Suppressor macrophage treated with lipopolysaccharide for 4 hours (primary cell): ENCODE data around the gene NLRP3.
"Not testable (repeated sequence)": the region's sequence is repeated elsewhere in the genome, so short reads cannot be mapped to it uniquely, and the experiment has no call there.

Experiments
- DNase-seq: peaks from one replicate; pipeline ENCODE4 v3.0.0-alpha.2; 2020

Gene NLRP3

DNA sequence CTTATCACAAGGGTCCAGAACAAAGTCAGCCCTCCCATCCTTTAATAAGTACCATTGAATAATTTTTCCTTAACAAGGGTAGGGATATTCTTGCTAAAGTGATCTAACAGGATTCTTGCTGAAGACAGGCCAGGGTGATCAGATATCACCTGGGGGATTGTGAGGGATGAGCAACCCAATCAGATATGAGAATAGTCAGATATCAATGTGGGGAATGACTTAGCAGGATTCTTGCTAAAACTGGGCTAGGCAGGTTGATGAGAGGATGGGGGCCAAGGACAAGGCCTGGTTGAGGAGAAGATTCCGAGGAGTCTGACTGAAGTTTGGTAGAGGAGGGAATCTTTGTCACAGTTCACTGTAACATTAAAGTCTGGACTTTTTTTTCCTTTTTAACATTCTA is 23.9 kb upstream of the NLRP3 start:
- no peak for DNase-seq

- DNase-seq = not testable (repeated sequence)
Measured at GRCh38 chr1:247395075-247395474, 20.9 kb upstream of the NLRP3 start.

DNA sequence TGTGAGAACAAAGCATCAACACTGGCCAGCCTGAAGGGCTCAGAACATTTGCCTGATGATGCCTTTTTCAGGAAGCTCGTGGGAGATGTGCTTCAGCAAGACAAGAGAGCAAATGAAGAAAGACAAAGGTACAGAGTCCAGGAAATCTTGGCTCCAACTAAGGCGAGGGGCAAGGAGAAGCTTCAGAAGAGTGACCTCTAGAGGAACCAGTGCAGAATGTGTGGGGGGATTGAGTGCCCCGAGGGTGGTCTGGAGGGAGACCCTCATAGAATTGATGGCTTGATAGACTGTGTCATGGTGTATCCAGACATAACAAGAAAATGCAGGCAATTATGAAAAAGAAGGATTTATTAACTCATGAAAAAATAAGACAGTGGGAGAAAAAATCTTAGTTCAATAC is 15.3 kb upstream of the NLRP3 start:
- DNase-seq = no peak

DNA sequence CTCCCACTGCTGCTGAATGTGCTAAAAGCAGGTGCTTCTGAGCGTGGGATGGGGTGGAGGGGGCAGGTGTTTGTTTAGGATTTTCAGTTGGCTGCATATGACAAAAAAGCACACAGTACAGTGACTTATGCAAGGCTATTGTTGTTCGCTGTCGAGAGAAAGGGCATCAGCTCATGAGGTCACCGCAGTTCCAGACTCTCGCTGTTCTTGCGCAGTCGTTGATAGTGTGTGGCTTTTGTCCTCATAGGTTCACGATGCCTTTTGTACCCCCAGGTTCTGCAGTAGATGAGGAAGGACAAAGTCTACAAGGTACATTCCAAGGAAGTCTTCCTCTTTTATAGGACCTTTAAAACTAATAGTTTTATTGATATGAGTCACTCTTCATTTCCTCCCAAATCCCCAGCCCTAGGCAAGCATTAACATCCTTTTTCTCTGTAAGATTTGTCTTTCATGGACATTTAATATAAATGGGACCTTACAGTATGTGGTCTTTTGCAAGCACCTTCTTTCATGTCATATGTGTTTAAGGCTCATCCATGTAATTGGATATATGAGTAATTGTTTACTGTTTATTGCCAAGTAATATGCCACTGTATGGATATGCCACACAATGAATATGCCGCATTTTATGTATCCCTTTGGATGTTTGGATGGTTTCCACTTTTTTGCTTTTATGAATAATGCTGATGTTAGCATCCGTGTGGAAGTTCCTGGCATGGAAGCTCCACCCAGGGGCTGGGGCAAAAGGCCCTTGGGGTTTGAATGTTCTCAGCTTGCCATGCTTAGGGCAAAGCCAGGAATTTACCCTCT is 14.5 kb upstream of the NLRP3 start:
- peak; percentile 59 for DNase-seq

GRCh38 chr1:247402120-247402675 is 13.8 kb upstream of the NLRP3 start:
- DNase-seq = peak; percentile 69

DNA sequence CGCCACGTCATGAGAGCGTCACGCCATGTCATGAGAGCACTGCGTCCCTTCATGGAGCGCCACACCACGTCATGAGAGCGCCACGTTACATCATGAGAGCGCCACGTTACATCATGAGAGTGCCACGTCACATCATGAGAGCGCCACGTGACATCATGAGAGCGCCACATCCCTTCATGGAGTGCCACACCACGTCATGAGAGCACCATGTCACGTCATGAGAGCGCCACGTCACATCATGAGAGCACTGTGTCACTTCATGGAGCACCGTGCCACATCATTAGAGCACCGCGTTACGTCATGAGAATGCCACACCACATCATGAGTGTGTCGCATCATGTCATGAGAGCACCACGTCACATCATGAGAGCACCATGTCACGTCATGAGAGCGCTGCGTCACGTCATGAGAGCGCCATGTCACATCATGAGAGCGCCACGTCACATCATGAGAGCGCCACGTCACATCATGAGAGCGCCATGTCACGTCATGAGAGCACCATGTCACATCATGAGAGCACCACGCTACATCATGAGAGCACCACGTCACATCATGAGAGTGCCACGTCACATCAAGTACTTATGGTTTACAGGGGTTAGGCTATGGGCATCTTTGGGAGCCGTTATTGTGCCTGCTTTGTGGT is 9.8 kb upstream of the NLRP3 start:
- no peak for DNase-seq

DNA sequence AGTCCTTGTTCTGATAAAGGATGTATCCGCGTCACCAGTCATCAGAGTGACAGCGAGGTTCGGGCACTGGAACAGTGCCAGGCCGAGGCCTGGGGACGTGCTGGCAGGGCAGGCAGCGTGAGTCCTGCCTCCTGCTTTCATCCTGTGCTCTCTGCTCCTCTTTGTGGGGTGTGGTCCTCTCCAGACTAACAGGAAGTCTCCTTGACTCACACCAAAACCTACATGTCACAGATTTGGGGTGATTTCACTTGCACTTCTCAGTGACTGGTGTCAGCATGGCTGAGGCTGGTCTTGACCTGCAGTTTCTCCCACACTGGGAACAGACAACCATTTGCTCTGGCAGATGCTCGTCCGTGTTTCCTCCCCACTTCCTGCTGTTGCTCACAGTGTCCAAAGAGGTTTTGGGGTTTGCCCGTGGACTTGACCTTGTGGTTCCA is 8.8 kb upstream of the NLRP3 start:
- peak; percentile 96 for DNase-seq

GRCh38 chr1:247408100-247408499 is 7.9 kb upstream of the NLRP3 start:
- DNase-seq = peak; percentile 82

DNA sequence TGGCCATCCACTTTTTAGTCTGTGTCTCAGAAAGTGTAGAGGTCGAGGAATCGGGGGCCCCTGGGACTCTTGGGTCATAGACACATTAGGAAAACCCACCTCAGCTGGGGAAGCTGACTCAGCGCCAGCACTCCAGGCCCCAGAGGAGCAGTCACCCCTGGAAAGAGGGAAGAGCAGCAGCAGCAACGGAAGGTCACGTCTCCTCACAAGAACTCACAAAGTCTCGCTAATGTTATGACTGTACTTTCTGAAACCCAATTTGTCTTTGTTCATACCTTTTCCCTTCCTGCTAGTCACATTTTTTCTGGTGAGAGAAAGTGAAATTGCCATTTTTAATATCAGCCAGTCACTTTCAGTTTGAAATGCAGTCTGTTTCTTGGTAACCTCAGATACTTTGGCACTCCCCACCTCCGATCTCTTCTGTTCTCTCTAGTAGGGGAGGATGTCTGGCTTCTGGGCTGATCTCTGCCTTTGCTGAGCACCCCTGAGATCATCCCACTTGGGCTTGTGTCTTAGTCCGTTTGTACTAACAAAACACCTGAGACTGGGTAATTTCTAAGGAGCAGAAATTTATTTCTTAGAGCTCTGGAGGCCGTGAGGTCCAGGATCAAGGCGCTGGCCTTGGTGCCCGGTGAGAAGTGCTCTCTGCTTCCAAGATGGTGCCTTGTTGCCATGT is 6.0 kb upstream of the NLRP3 start:
- peak; percentile 89 for DNase-seq

GRCh38 chr1:247411621-247412327 is 4.2 kb upstream of the NLRP3 start:
- DNase-seq = peak; percentile 88

DNA sequence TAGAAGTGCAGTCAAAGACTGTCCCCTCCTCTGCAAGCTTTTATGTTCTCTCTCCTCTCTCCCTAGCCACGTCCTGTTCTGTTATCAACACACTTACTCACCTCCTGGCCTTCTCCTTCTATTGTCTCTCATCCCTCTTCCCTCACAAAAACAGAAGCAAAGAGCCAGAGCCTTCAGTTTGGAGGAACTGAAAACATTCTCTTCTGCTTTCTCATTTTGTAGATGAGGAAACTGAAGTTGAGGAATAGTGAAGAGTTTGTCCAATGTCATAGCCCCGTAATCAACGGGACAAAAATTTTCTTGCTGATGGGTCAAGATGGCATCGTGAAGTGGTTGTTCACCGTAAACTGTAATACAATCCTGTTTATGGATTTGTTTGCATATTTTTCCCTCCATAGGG is 1.9 kb downstream of the NLRP3 start:
- peak; percentile 88 for DNase-seq

DNA sequence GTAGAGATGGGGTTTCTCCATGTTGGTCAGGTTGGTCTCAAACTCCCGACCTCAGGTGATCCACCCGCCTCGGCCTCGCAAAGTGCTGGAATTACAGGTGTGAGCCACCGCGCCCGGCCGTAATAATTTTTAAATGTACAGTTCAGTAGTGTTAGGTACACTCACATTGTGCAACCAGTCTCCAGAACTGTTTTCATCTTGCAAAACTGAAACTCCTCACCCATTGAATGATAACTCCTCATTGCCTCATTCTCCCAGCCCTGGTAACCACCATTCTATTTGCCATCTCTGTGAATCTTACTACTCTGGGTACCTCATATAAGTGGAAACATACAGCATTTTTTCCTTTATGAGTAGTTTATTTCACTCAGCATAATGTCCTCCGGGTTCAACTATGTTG is 3.4 kb downstream of the NLRP3 start:
- peak; percentile 68 for DNase-seq

DNA sequence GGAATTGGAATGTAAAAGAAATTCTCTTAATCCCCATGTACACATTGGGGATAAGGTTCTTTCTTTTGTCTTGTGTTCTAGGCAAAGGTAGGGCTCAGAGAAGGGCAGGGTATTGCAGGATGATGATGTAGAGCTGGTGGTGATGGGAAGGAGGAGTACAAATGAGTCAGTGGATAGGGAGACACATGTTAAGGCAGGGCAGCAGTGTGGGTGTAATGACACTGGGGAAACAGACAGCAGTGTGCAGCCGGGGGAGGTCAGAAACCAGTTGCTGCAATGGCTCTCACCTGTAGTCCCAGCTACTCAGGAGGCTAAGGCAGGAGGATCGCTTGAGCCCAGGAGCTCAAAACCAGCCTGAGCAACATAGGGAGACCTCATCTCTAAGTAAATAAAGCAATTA is 5.1 kb downstream of the NLRP3 start:
- peak; percentile 57 for DNase-seq

GRCh38 chr1:247429496-247429895 is 13.5 kb downstream of the NLRP3 start:
- no peak for DNase-seq

DNA sequence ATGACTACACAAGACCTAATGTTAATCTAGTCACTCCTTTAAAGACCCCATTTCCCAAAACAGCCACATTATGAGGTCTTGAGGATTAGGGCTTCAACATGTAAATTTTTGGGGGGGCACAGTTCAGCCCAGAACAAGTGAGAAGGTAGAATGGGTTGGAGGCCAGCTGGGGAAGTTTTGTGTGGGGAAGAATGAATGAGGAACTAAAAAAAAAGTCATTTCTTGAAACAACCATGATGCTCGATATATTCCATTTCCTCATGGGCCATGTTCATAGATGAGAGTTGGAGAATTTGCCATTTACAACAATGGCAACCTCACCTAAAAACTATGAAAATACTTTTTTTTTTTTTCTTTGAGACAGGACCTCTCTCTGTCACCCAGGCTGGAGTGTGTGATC is 14.5 kb downstream of the NLRP3 start:
- no peak for DNase-seq

- no peak for DNase-seq
Measured at GRCh38 chr1:247431643-247432042, 15.7 kb downstream of the NLRP3 start.

- DNase-seq = peak; percentile 63
Measured at GRCh38 chr1:247434005-247434404, 18.0 kb downstream of the NLRP3 start.

DNA sequence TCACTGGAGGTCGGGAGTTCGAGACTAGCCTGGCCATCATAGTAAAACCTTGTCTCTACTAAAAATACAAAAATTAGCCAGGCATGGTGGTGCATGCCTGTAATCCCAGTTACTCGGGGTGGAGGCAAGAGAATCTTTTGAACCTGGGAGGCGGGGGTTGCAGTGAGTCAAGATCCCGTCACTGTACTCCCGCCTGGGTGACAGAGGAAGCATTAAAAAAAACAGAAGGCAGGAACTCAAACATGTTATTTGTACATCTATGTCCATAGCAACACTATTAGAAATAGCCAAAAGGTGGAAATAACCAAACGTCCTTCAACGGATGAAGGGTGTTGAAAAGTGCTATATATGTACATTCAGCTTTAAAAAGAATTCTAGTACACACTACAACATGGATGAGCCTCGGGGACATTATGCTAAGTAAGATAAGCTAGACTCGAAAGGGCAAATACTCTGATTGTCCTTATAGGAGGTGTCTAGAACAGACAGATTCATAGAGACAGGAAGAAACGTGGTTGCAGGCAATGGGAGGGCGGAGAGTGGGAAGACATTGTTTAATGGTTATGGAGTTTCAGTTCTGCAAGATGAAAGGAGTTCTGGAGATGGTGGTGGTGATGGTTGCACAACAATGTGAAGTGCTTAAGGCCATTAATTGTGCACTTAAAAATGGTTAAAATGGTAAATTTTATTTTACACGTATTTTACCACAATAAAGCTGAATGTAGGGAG is 19.2 kb downstream of the NLRP3 start:
- DNase-seq = peak; percentile 77

DNA sequence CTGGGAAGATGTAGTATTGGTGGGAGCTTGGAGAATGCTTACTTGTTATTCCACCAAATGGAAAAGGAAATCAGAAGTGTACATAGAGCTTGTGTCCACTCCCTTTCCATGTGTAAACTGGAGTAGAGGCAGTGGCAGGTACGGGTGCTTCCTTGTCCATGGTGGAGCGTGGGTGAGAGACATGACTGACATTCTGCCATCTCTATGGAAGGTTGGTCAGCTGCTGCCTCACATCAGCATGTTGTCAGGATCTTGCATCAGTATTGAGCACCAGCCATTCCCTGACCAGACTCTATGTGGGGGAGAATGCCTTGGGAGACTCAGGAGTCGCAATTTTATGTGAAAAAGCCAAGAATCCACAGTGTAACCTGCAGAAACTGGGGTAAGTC is 19.8 kb downstream of the NLRP3 start:
- peak; percentile 32 for DNase-seq

- peak; percentile 86 for DNase-seq
Measured at GRCh38 chr1:247437551-247438505, 21.9 kb downstream of the NLRP3 start.
